ENCODE measurements around the gene RAB40C.

GRCh38 chr16:582218-582613 is 7.7 kb upstream of the RAB40C start:
- TF ChIP-seq EZH2 (IDR thresholded peaks at IDR 0.05) (no peak), POLR2AphosphoS5 (IDR thresholded peaks at IDR 0.05; ENCODE audit: borderline replicate concordance, low read depth, low read length) (no peak)
